ENCODE results near the gene FCRL5.
"Not testable (repeated sequence)": the region's sequence is repeated elsewhere in the genome, so short reads cannot be mapped to it uniquely, and the experiment has no call there.

The FCRL5 gene

GRCh38 chr1:157551694-157552693, at the start of gene FCRL5:
Gene FCRL5, minus strand, starts transcription at chr1:157552515. Its CDS starts 153 bp downstream, at chr1:157552362.
- DNase-seq = no peak

GRCh38 chr1:157600236-157600635, 47.9 kb upstream of the FCRL5 start:
- no peak for DNase-seq

GRCh38 chr1:157597959-157598667, 45.8 kb upstream of the FCRL5 start, which contains the start of gene FCRL4:
Gene FCRL4, minus strand, starts transcription at chr1:157598085. Its CDS starts 141 bp downstream, at chr1:157597944.
- no peak for DNase-seq

GRCh38 chr1:157596384-157596783, 44.1 kb upstream of the FCRL5 start:
- no peak for DNase-seq

GRCh38 chr1:157595356-157595755, 43.0 kb upstream of the FCRL5 start:
- no peak for DNase-seq

- no peak for DNase-seq
These were observed 33.7 kb upstream of the FCRL5 start for GRCh38 chr1:157585984-157586383.

GRCh38 chr1:157584503-157584902, 32.2 kb upstream of the FCRL5 start:
- DNase-seq = no peak

GRCh38 chr1:157580828-157581210, 28.5 kb upstream of the FCRL5 start:
- no peak for DNase-seq

- DNase-seq = no peak
These were observed 28.0 kb upstream of the FCRL5 start for GRCh38 chr1:157580179-157580827.

- DNase-seq = no peak
These were observed 25.1 kb upstream of the FCRL5 start for GRCh38 chr1:157577420-157577819.

GRCh38 chr1:157575744-157576143, 23.4 kb upstream of the FCRL5 start:
- DNase-seq = no peak

- no peak for DNase-seq
These were observed 22.5 kb upstream of the FCRL5 start for GRCh38 chr1:157574836-157575235.

- DNase-seq = no peak
These were observed 14.4 kb upstream of the FCRL5 start for GRCh38 chr1:157566484-157567300.

- DNase-seq = no peak
These were observed 10.2 kb upstream of the FCRL5 start for GRCh38 chr1:157562515-157562914.

GRCh38 chr1:157558119-157558518, 5.8 kb upstream of the FCRL5 start:
- no peak for DNase-seq

- DNase-seq = not testable (repeated sequence)
These were observed 4.2 kb downstream of the FCRL5 start for GRCh38 chr1:157548081-157548480.

- no peak for DNase-seq
These were observed 9.6 kb downstream of the FCRL5 start for GRCh38 chr1:157542676-157543075.

GRCh38 chr1:157540852-157541251, 11.5 kb downstream of the FCRL5 start:
- DNase-seq = no peak

GRCh38 chr1:157540160-157540748, 12.1 kb downstream of the FCRL5 start:
- no peak for DNase-seq

GRCh38 chr1:157539568-157539967, 12.7 kb downstream of the FCRL5 start:
- DNase-seq = no peak

GRCh38 chr1:157532569-157532968, 19.7 kb downstream of the FCRL5 start:
- DNase-seq = no peak

Measured in activated naive CD4-positive, alpha-beta T cell treated with anti-CD3 and anti-CD28 coated beads, Interleukin-2, amount 50 U/mL, for 16 hours (primary cell).